ENCODE results near the gene PLBD1. TPM values are rescaled to one million over a fixed set of nuclear protein-coding genes. Genes with fewer than 3 reads are reported as not detected.

PLBD1 gene
- total and polyA plus RNA-seq, 2 experiments from 2014 or later = 9.0 to 10.0 TPM

GRCh38 chr12:14495326-14495725, 72.4 kb downstream of the PLBD1 start:
- Histone ChIP-seq H3K27ac (no peak overlapping the region), H3K4me3 (no peak overlapping the region), H3K36me3 (peaks cover 40% of the 10 kb centered on the region), H3K4me1 (ENCODE audit: low read depth) (no peaks in the 10 kb centered on the region), H3K27me3 (no peaks in the 10 kb centered on the region), H3K9me3 (ENCODE audit: low read depth) (no peaks in the 10 kb centered on the region)
- DNase-seq (ENCODE audit: low read depth in 1 of 2, low spot score in 1 of 2) = no peak
- no peak for TF ChIP-seq CTCF (IDR thresholded peaks at IDR 0.05; ENCODE audit: low read depth, low read length)

GRCh38 chr12:14482886-14483285, 84.8 kb downstream of the PLBD1 start:
- no peak for TF ChIP-seq CTCF (IDR thresholded peaks at IDR 0.05; ENCODE audit: low read depth, low read length)
- Histone ChIP-seq H3K36me3 (peaks cover 67% of the 10 kb centered on the region), H3K9me3 (ENCODE audit: low read depth) (no peaks in the 10 kb centered on the region), H3K4me3 (no peak overlapping the region), H3K4me1 (ENCODE audit: low read depth) (no peaks in the 10 kb centered on the region), H3K27me3 (no peaks in the 10 kb centered on the region), H3K27ac (no peak overlapping the region)
- DNase-seq (ENCODE audit: low read depth in 1 of 2, low spot score in 1 of 2) = no peak

GRCh38 chr12:14482361-14482760, 85.3 kb downstream of the PLBD1 start:
- no peak for DNase-seq (ENCODE audit: low read depth in 1 of 2, low spot score in 1 of 2)
- no peak for TF ChIP-seq CTCF (IDR thresholded peaks at IDR 0.05; ENCODE audit: low read depth, low read length)
- H3K9me3 ChIP-seq (ENCODE audit: low read depth) = no peaks in the 10 kb centered on the region
- no peaks in the 10 kb centered on the region for H3K27me3 ChIP-seq
- H3K4me3 ChIP-seq = no peak overlapping the region
- H3K27ac ChIP-seq = no peak overlapping the region
- no peaks in the 10 kb centered on the region for H3K4me1 ChIP-seq (ENCODE audit: low read depth)
- H3K36me3 ChIP-seq = peaks cover 69% of the 10 kb centered on the region

GRCh38 chr12:14481201-14481600, 86.5 kb downstream of the PLBD1 start:
- Histone ChIP-seq H3K27ac (no peak overlapping the region), H3K36me3 (peaks cover 70% of the 10 kb centered on the region), H3K4me3 (no peak overlapping the region), H3K27me3 (no peaks in the 10 kb centered on the region), H3K9me3 (ENCODE audit: low read depth) (no peaks in the 10 kb centered on the region), H3K4me1 (ENCODE audit: low read depth) (no peaks in the 10 kb centered on the region)
- DNase-seq (ENCODE audit: low read depth in 1 of 2, low spot score in 1 of 2) = no peak
- TF ChIP-seq CTCF (IDR thresholded peaks at IDR 0.05; ENCODE audit: low read depth, low read length) = no peak

GRCh38 chr12:14479004-14479403, 88.7 kb downstream of the PLBD1 start:
- H3K4me1 ChIP-seq (ENCODE audit: low read depth) = no peaks in the 10 kb centered on the region
- H3K36me3 ChIP-seq = peaks cover 67% of the 10 kb centered on the region
- H3K27me3 ChIP-seq = no peaks in the 10 kb centered on the region
- H3K4me3 ChIP-seq = no peak overlapping the region
- H3K9me3 ChIP-seq (ENCODE audit: low read depth) = peaks cover 2% of the 10 kb centered on the region
- DNase-seq (ENCODE audit: low read depth in 1 of 2, low spot score in 1 of 2) = no peak
- no peak overlapping the region for H3K27ac ChIP-seq
- no peak for TF ChIP-seq CTCF (IDR thresholded peaks at IDR 0.05; ENCODE audit: low read depth, low read length)
